ENCODE data around the gene GALNTL6. TPM values are rescaled to one million over a fixed set of nuclear protein-coding genes. Genes with fewer than 3 reads are reported as not detected.

The GALNTL6 gene
- total RNA-seq, 1 experiment from 2014 or later = not detected

DNA sequence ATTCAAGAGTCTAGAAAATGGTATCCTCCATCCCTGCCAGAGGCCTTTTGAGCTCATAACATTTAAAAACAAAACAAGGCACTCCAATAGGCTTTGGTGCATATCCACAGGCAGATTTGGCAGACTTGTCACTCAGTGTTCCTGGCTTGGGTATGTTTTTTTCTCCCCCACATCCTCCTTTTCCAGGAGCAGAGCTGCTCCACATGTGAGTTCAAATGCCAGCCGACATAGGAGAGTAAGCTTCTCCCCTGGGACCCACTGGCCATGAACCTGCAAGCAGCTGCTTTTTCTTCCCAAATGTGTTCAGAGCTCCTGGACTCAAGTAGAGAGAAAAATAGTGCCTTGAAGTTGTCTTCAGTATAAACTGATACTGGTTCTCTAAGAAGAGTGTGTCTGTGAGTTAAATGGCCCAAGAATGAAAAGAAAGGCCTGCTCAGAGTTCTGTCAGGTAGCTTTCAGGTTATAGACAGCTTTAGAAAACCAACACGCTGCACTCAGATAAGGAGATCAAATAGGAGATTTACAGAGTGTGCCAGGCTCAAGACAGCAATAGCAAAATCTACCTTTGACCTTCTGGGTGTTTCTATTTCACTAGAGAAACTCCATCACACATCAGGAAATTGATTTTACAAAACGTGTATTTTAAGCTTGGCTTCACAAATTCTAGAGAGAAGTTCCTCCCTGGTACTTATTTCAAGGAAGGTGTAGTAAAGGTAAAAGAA is 1192.9 kb downstream of the GALNTL6 start:
- no peak for DNase-seq

GRCh38 chr4:173008436-173008835 is 1195.2 kb downstream of the GALNTL6 start:
- H3K9me3 ChIP-seq (ENCODE audit: insufficient read depth, low read depth) = no peaks in the 10 kb centered on the region
- intact Hi-C loops (cut with micrococcal nuclease; ENCODE audit: unreplicated experiment) = no loop called here
- no peak overlapping the region for H2AFZ ChIP-seq
- H3K79me2 ChIP-seq (ENCODE audit: low read depth) = no peaks in the 10 kb centered on the region
- BruUV-seq (replicated peaks) = no TSS peak
- POLR2A ChIA-PET (ENCODE audit: unreplicated experiment) = no interaction called here
- no peak overlapping the region for H3K4me3 ChIP-seq
- CTCF ChIA-PET = no interaction called here
- no peaks in the 10 kb centered on the region for H3K27me3 ChIP-seq (ENCODE audit: insufficient read depth, low read depth)
- H3F3A ChIP-seq (ENCODE audit: insufficient read depth, low read depth) = no peaks in the 10 kb centered on the region
- H3K4me2 ChIP-seq = no peak overlapping the region
- DNase-seq = no peak
- no peaks in the 10 kb centered on the region for H3K9me2 ChIP-seq (ENCODE audit: insufficient read depth)
- H3K27ac ChIP-seq = no peak overlapping the region
- TF ChIP-seq EZH2 (IDR thresholded peaks at IDR 0.05; ENCODE audit: low read depth) (no peak), CTCF (conservative IDR thresholded peaks at IDR 0.05) (no peak)
- H3K4me1 ChIP-seq (replicated peaks; ENCODE audit: insufficient read depth) = no peaks in the 10 kb centered on the region; the same call in 1 of the 2 replicates
- no peaks in the 10 kb centered on the region for H4K20me1 ChIP-seq (ENCODE audit: insufficient read depth)
- no peaks in the 10 kb centered on the region for H3K36me3 ChIP-seq (ENCODE audit: low read depth)

More for the DNA sequence above, 1192.9 kb downstream of the GALNTL6 start:
- no peaks in the 10 kb centered on the region for H3K4me1 ChIP-seq (replicated peaks; ENCODE audit: insufficient read depth)
- no peaks in the 10 kb centered on the region for H4K20me1 ChIP-seq (ENCODE audit: insufficient read depth)
- no peak overlapping the region for H3K4me2 ChIP-seq
- H3F3A ChIP-seq (ENCODE audit: insufficient read depth, low read depth) = no peaks in the 10 kb centered on the region
- no TSS peak for BruUV-seq (replicated peaks)
- H3K9me3 ChIP-seq (ENCODE audit: insufficient read depth, low read depth) = no peaks in the 10 kb centered on the region
- POLR2A ChIA-PET (ENCODE audit: unreplicated experiment) = no interaction called here
- no peaks in the 10 kb centered on the region for H3K27me3 ChIP-seq (ENCODE audit: insufficient read depth, low read depth)
- TF ChIP-seq EZH2 (IDR thresholded peaks at IDR 0.05; ENCODE audit: low read depth) (no peak), CTCF (conservative IDR thresholded peaks at IDR 0.05) (no peak)
- no peak overlapping the region for H3K4me3 ChIP-seq
- CTCF ChIA-PET = no interaction called here
- intact Hi-C loops (cut with micrococcal nuclease; ENCODE audit: unreplicated experiment) = no loop called here
- H3K9me2 ChIP-seq (ENCODE audit: insufficient read depth) = no peaks in the 10 kb centered on the region
- no peak overlapping the region for H2AFZ ChIP-seq
- H3K79me2 ChIP-seq (ENCODE audit: low read depth) = no peaks in the 10 kb centered on the region
- H3K36me3 ChIP-seq (ENCODE audit: low read depth) = no peaks in the 10 kb centered on the region
- no peak overlapping the region for H3K27ac ChIP-seq

DNA sequence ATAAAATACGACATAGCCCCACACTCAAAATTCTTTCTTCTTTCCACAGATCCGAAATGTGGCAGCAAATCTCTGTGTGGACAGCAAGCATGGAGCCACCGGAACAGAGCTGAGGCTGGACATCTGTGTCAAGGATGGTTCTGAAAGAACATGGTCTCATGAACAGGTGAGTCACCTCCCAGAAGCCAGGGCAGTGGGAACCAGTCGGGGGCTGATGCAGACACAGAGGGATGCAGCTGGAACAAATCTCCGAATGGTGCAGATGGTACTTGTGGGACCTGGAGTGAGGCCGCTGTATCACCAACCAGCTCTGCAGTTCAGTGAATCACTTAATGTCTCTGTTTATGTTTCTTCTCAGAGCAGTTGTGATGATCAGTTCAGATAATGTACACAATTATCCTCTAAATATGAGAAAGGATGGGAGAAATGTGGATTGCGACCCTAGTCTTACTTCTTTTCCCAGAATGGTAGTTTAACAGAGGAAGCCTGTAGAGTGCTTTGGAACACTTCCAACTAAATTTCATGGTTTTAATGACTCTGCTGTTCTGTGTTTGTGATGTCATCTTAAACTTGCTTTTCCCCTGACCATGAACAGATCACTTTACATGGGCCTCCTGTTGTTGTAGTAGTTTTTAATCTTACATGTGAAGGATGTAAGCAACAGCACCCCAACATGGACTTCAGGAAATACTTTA is 1196.1 kb downstream of the GALNTL6 start:
- Histone ChIP-seq H3K36me3 (ENCODE audit: low read depth) (no peaks in the 10 kb centered on the region), H4K20me1 (ENCODE audit: insufficient read depth) (no peaks in the 10 kb centered on the region), H3K27me3 (ENCODE audit: insufficient read depth, low read depth) (no peaks in the 10 kb centered on the region), H3K4me3 (no peak overlapping the region), H3K79me2 (ENCODE audit: low read depth) (no peaks in the 10 kb centered on the region), H2AFZ (no peak overlapping the region), H3K9me3 (ENCODE audit: insufficient read depth, low read depth) (no peaks in the 10 kb centered on the region), H3K4me1 (replicated peaks; ENCODE audit: insufficient read depth) (peaks cover 8% of the 10 kb centered on the region), H3K9me2 (ENCODE audit: insufficient read depth) (no peaks in the 10 kb centered on the region), H3K27ac (no peak overlapping the region), H3K4me2 (no peak overlapping the region), H3F3A (ENCODE audit: insufficient read depth, low read depth) (no peaks in the 10 kb centered on the region)
- no peak for TF ChIP-seq CTCF (conservative IDR thresholded peaks at IDR 0.05)
- TF ChIP-seq EZH2 (IDR thresholded peaks at IDR 0.05; ENCODE audit: low read depth) = no peak
- ChIA-PET POLR2A (ENCODE audit: unreplicated experiment) (no interaction called here), CTCF (no interaction called here)
- DNase-seq = no peak
- BruUV-seq (replicated peaks) = no TSS peak
- intact Hi-C loops (cut with micrococcal nuclease; ENCODE audit: unreplicated experiment) = no loop called here
